H1 (cell line): ENCODE measurements around the gene OSBPL2. TPM values are rescaled to one million over a fixed set of nuclear protein-coding genes. Genes with fewer than 3 reads are reported as not detected.

Experiments
- microRNA-seq, 2 experiments: library from miRNA; unstranded; fragments of <30 nt; microRNA quantifications; one replicate each; pipeline versions ENCODE4 to v1.2.0, GENCODE V29; 2016 to 2020; ENCODE audit warnings: borderline microRNAs expressed in 2 of 2, borderline number of aligned reads in 2 of 2, borderline replicate concordance in 1 of 2
- polyA plus RNA-seq, 7 experiments: library from polyadenylated mRNA; depleted of rRNA in 3 of 7; stranded (reverse) in 5 of 7; unstranded in 2 of 7; fragments of >200 nt in 5 of 7; fragments of 200-250 nt in 2 of 7; gene quantifications; 1 replicate in 5 of 7; 2 replicates in 1 of 7; 4 replicates in 1 of 7; pipeline versions ENCODE4 v1.2.1 to v1.2.3, GENCODE V29; 2011 to 2013; ENCODE audit warnings: missing spikeins in 2 of 7, mixed read lengths in 2 of 7
- total RNA-seq: library from RNA; stranded (reverse); fragmentation: NEBNext Ultra II Directional; extraction: Animal tissue kit (Norgen Biotek cat#: 25700); gene quantifications from 2 replicates; pipeline ENCODE4 v1.2.1, GENCODE V29; 2021

Gene OSBPL2
- total and polyA plus RNA-seq, 2 of the 8 experiments (the other 6 are each of a cell fraction or from before 2014, with no cell fraction given): 11.7 to 42.4 TPM

Small RNA genes lying within 50 kb of the gene (microRNA-seq; reads per million reads assigned to microRNA genes)
- gene MIR4758: 0.23 to 0.61 reads per million in 2 experiments

Other genes starting within 250 kb of the OSBPL2 start
- gene TAF4, start 172.6 kb upstream of the OSBPL2 start, total RNA-seq: 30.1 and 33.0 TPM in 2 replicates
- gene TAF4, start 172.6 kb upstream of the OSBPL2 start, polyA plus RNA-seq (2011; rRNA removed): 16.0 and 25.8 TPM in 2 replicates
- 65.6 and 70.0 TPM in 2 replicates for gene LSM14B, start 116.0 kb upstream of the OSBPL2 start, total RNA-seq
- 58.3 and 93.9 TPM in 2 replicates for gene LSM14B, start 116.0 kb upstream of the OSBPL2 start, polyA plus RNA-seq (2011; rRNA removed)
- 339 and 361 TPM in 2 replicates for gene PSMA7, start 95.1 kb upstream of the OSBPL2 start, total RNA-seq
- 607 and 648 TPM in 2 replicates for gene PSMA7, start 95.1 kb upstream of the OSBPL2 start, polyA plus RNA-seq (2011; rRNA removed)
- gene SS18L1, start 94.8 kb upstream of the OSBPL2 start, total RNA-seq: 22.4 and 28.4 TPM in 2 replicates
- 29.7 and 36.6 TPM in 2 replicates for gene SS18L1, start 94.8 kb upstream of the OSBPL2 start, polyA plus RNA-seq (2011; rRNA removed)
- gene MTG2, start 55.5 kb upstream of the OSBPL2 start, total RNA-seq: 22.8 and 24.1 TPM in 2 replicates
- 14.4 and 24.7 TPM in 2 replicates for gene MTG2, start 55.5 kb upstream of the OSBPL2 start, polyA plus RNA-seq (2011; rRNA removed)
- 4.4 and 4.5 TPM in 2 replicates for gene HRH3, start 18.2 kb upstream of the OSBPL2 start, total RNA-seq
- gene HRH3, start 18.2 kb upstream of the OSBPL2 start, polyA plus RNA-seq (2011; rRNA removed): 2.0 and 3.1 TPM in 2 replicates
- gene ADRM1, start 64.5 kb downstream of the OSBPL2 start, total RNA-seq: 126 and 138 TPM in 2 replicates
- 214 and 260 TPM in 2 replicates for gene ADRM1, start 64.5 kb downstream of the OSBPL2 start, polyA plus RNA-seq (2011; rRNA removed)
- gene LAMA5, start 128.8 kb downstream of the OSBPL2 start, total RNA-seq: 210 and 225 TPM in 2 replicates
- 34.4 and 90.7 TPM in 2 replicates for gene LAMA5, start 128.8 kb downstream of the OSBPL2 start, polyA plus RNA-seq (2011; rRNA removed)
- gene RPS21, start 148.6 kb downstream of the OSBPL2 start, total RNA-seq: 1,787 and 1,829 TPM in 2 replicates
- gene RPS21, start 148.6 kb downstream of the OSBPL2 start, polyA plus RNA-seq (2011; rRNA removed): 7,219 and 8,331 TPM in 2 replicates
- 8.0 TPM in 2 replicates for gene CABLES2, start 168.8 kb downstream of the OSBPL2 start, total RNA-seq
- 8.8 and 10.5 TPM in 2 replicates for gene CABLES2, start 168.8 kb downstream of the OSBPL2 start, polyA plus RNA-seq (2011; rRNA removed)
- 0.43 and 0.59 TPM in 2 replicates for gene RBBP8NL, start 189.0 kb downstream of the OSBPL2 start, total RNA-seq
- gene RBBP8NL, start 189.0 kb downstream of the OSBPL2 start, polyA plus RNA-seq (2011; rRNA removed): 0.48 and 0.88 TPM in 2 replicates
- 0.11 and 0.15 TPM in 2 replicates for gene GATA5, start 237.5 kb downstream of the OSBPL2 start, total RNA-seq
- gene GATA5, start 237.5 kb downstream of the OSBPL2 start, polyA plus RNA-seq (2011; rRNA removed): 0.08 TPM in 2 replicates